Measurements from ENCODE around the gene DPM3. TPM values are rescaled to one million over a fixed set of nuclear protein-coding genes. Genes with fewer than 3 reads are reported as not detected.
A peak's percentile ranks its signal among the peaks of the same experiment; 100 is the strongest.

DPM3 gene
- total and polyA plus RNA-seq, 2 of the 13 experiments (the other 11 are each of a cell fraction or from before 2014, with no cell fraction given) = 23.2 to 53.4 TPM

GRCh38 chr1:155128755-155129473, 11.4 kb downstream of the DPM3 start (continued):
- TF ChIP-seq LRRFIP1 (CRISPR knock-in tag; conservative IDR thresholded peaks at IDR 0.05) (no peak), ZNF251 (CRISPR knock-in tag; IDR thresholded peaks at IDR 0.05) (no peak), KDM1A (CRISPR knock-in tag; IDR thresholded peaks at IDR 0.05) (no peak), ESRRA (CRISPR knock-in tag; IDR thresholded peaks at IDR 0.05; ENCODE audit: low read depth) (peak; percentile 80; the same call in 1 of the 2 replicates), CAMTA2 (CRISPR knock-in tag; IDR thresholded peaks at IDR 0.05; ENCODE audit: borderline replicate concordance) (no peak), ZNF256 (CRISPR knock-in tag; conservative IDR thresholded peaks at IDR 0.05) (no peak), PHF8 (CRISPR knock-in tag; IDR thresholded peaks at IDR 0.05) (peak; percentile 52; the same call in 1 of the 2 replicates), DDIT3 (CRISPR knock-in tag; IDR thresholded peaks at IDR 0.05) (no peak; the same call in 1 of the 2 replicates), RXRB (CRISPR knock-in tag; IDR thresholded peaks at IDR 0.05; ENCODE audit: borderline replicate concordance) (peak; percentile 89), ZNF343 (CRISPR knock-in tag; IDR thresholded peaks at IDR 0.05) (peak; percentile 82; the same call in 1 of the 2 replicates), ZSCAN29 (CRISPR knock-in tag; conservative IDR thresholded peaks at IDR 0.05) (peak; percentile 81), MLXIP (CRISPR knock-in tag; IDR thresholded peaks at IDR 0.05; ENCODE audit: borderline replicate concordance) (no peak), ZNF674 (CRISPR knock-in tag; IDR thresholded peaks at IDR 0.05; ENCODE audit: low read depth) (no peak), NFIB (CRISPR knock-in tag; IDR thresholded peaks at IDR 0.05; ENCODE audit: borderline replicate concordance) (no peak), HINFP (CRISPR knock-in tag; IDR thresholded peaks at IDR 0.05; ENCODE audit: low read depth) (peak; percentile 55; the same call in 1 of the 2 replicates), ARID2 (CRISPR knock-in tag; IDR thresholded peaks at IDR 0.05; ENCODE audit: borderline replicate concordance) (no peak), ATRX (CRISPR knock-in tag; IDR thresholded peaks at IDR 0.05; ENCODE audit: borderline replicate concordance) (no peak), ZNF773 (CRISPR knock-in tag; IDR thresholded peaks at IDR 0.05; ENCODE audit: borderline replicate concordance) (no peak), ZNF10 (CRISPR knock-in tag; IDR thresholded peaks at IDR 0.05; ENCODE audit: borderline replicate concordance, low read depth) (no peak), ZNF678 (CRISPR knock-in tag; IDR thresholded peaks at IDR 0.05) (0 out of 2 replicates have a peak, but pooled peaks have one; percentile 32), BHLHE40 (IDR thresholded peaks at IDR 0.05; ENCODE audit: low read length) (no peak), RBAK (CRISPR knock-in tag; IDR thresholded peaks at IDR 0.05) (peak; percentile 62; the same call in 1 of the 2 replicates), ZNF296 (CRISPR knock-in tag; conservative IDR thresholded peaks at IDR 0.05) (no peak)
